ENCODE measurements around the gene PPP1R2. TPM values are rescaled to one million over a fixed set of nuclear protein-coding genes. Genes with fewer than 3 reads are reported as not detected.

The PPP1R2 gene
- total and polyA plus RNA-seq, 4 donors, result 26.2 to 77.0 (median 46.5) TPM

GRCh38 chr3:195582947-195583346 lies 39.8 kb upstream of the PPP1R2 start:
- Histone ChIP-seq H3K9ac (ENCODE audit: insufficient read depth in 1 of 2, low read length in 2 of 2) (no peak overlapping the region), H3K9me3 (ENCODE audit: control insufficient read depth in 4 of 4, insufficient read depth in 3 of 4, low read length in 3 of 4) (no peaks in the 10 kb centered on the region), H3K36me3 (ENCODE audit: control insufficient read depth in 4 of 4, insufficient read depth in 4 of 4, low read length in 4 of 4) (peaks cover 0 to 2% (median 0%) of the 10 kb centered on the region in 4 donors), H3K27ac (ENCODE audit: low read depth in 1 of 2, low read length in 1 of 2) (peak overlapping the region in 1 of 2 donors; percentile 31), H3K4me3 (no peak overlapping the region), H3K27me3 (ENCODE audit: control insufficient read depth in 3 of 3, insufficient read depth in 3 of 3, low read length in 2 of 3) (no peaks in the 10 kb centered on the region), H3K4me1 (ENCODE audit: control insufficient read depth in 5 of 5, insufficient read depth in 5 of 5, low read length in 5 of 5) (peaks cover 5 to 17% (median 5%) of the 10 kb centered on the region in 5 donors)
- no peak for ATAC-seq (ENCODE audit: insufficient read depth, low FRiP score)
- no peak for DNase-seq
- no peak for TF ChIP-seq CTCF (IDR thresholded peaks at IDR 0.05; ENCODE audit: control extremely low read depth, extremely low read depth)
- WGBS, 2 donors, result 83% methylated on average over 9 of the region's 9 CpGs

GRCh38 chr3:195580744-195581443 lies 37.8 kb upstream of the PPP1R2 start:
- ATAC-seq (ENCODE audit: insufficient read depth, low FRiP score), result no peak
- TF ChIP-seq CTCF (IDR thresholded peaks at IDR 0.05; ENCODE audit: control extremely low read depth, extremely low read depth), result no peak
- peaks cover 2 to 17% (median 5%) of the 10 kb centered on the region in 5 donors for H3K4me1 ChIP-seq (ENCODE audit: control insufficient read depth in 5 of 5, insufficient read depth in 5 of 5, low read length in 5 of 5)
- DNase-seq, result peak; percentile 34 to 57 (median 38)
- no peaks in the 10 kb centered on the region for H3K27me3 ChIP-seq (ENCODE audit: control insufficient read depth in 3 of 3, insufficient read depth in 3 of 3, low read length in 2 of 3)
- no peak overlapping the region for H3K27ac ChIP-seq (ENCODE audit: low read depth in 1 of 2, low read length in 1 of 2)
- H3K4me3 ChIP-seq, result no peak overlapping the region
- peaks cover 0 to 2% (median 0%) of the 10 kb centered on the region in 4 donors for H3K36me3 ChIP-seq (ENCODE audit: control insufficient read depth in 4 of 4, insufficient read depth in 4 of 4, low read length in 4 of 4)
- H3K9ac ChIP-seq (ENCODE audit: insufficient read depth in 1 of 2, low read length in 2 of 2), result no peak overlapping the region
- H3K9me3 ChIP-seq (ENCODE audit: control insufficient read depth in 4 of 4, insufficient read depth in 3 of 4, low read length in 3 of 4), result no peaks in the 10 kb centered on the region
- WGBS, 2 donors, result 63 to 64% methylated on average over 6 of the region's 6 CpGs

- TF ChIP-seq CTCF (IDR thresholded peaks at IDR 0.05; ENCODE audit: control extremely low read depth, extremely low read depth), result no peak
- H3K9me3 ChIP-seq (ENCODE audit: control insufficient read depth in 4 of 4, insufficient read depth in 3 of 4, low read length in 3 of 4), result no peaks in the 10 kb centered on the region
- no peak overlapping the region for H3K9ac ChIP-seq (ENCODE audit: insufficient read depth in 1 of 2, low read length in 2 of 2)
- no peaks in the 10 kb centered on the region for H3K27me3 ChIP-seq (ENCODE audit: control insufficient read depth in 3 of 3, insufficient read depth in 3 of 3, low read length in 2 of 3)
- peaks cover under 1 to 15% (median 5%) of the 10 kb centered on the region in 5 donors for H3K4me1 ChIP-seq (ENCODE audit: control insufficient read depth in 5 of 5, insufficient read depth in 5 of 5, low read length in 5 of 5)
- WGBS, 2 donors, result 94 to 96% methylated on average over 12 of the region's 12 CpGs
- DNase-seq (no peak), ATAC-seq (ENCODE audit: insufficient read depth, low FRiP score) (no peak)
- no peak overlapping the region for H3K4me3 ChIP-seq
- peaks cover 0 to 2% (median 0%) of the 10 kb centered on the region in 4 donors for H3K36me3 ChIP-seq (ENCODE audit: control insufficient read depth in 4 of 4, insufficient read depth in 4 of 4, low read length in 4 of 4)
- H3K27ac ChIP-seq (ENCODE audit: low read depth in 1 of 2, low read length in 1 of 2), result no peak overlapping the region
Measured at GRCh38 chr3:195579281-195579680, 36.2 kb upstream of the PPP1R2 start.

Data from lung (tissue), 12 donors.